22Rv1 (cell line): ENCODE measurements around the gene CASTOR1.

ENCODE experiments used
- ZFX ChIP-seq: fragments of 450-650 bp; IDR thresholded peaks from 2 replicates; pipeline ENCODE4 v1.6.1; 2017; ENCODE audit warnings: antibody characterized with exemption, borderline replicate concordance
- TF ChIP-seq, protein P1 (sequence below): fragments of 450-650 bp; IDR thresholded peaks from 2 replicates; pipeline ENCODE4 v1.5.1; 2017; ENCODE audit warnings: mild to moderate bottlenecking

DNA sequence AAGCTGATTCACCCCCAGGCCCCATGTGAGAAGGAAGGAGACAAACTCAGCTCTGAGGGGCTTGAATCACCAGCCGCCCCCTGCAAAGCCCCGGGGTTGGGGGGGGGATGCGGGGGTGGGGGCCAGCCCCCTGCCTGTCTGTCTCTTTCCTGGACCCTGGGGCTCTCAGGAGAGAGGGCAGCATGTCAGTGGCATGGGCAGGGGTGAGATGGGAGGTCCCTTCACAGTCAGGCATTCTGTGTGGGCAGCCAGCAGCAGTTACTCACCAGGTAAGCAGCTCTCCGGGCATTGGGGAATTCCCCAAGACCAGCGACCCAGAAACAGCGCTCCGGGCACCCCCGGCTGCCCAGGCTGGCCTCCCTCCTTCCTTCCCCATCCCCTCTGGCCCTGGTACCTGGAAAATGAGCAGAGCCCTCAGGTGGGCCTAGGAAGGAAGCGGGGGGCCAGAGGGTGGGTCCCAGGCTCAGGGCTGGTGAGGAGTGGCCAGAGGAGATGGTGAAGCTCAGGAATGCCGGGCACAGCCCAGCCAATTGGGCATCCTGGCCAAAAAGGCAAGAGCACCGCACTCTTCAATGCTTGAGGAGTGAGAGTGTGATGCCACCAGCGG lies 38.5 kb downstream of the CASTOR1 start:
- TF ChIP-seq, protein P1, sequence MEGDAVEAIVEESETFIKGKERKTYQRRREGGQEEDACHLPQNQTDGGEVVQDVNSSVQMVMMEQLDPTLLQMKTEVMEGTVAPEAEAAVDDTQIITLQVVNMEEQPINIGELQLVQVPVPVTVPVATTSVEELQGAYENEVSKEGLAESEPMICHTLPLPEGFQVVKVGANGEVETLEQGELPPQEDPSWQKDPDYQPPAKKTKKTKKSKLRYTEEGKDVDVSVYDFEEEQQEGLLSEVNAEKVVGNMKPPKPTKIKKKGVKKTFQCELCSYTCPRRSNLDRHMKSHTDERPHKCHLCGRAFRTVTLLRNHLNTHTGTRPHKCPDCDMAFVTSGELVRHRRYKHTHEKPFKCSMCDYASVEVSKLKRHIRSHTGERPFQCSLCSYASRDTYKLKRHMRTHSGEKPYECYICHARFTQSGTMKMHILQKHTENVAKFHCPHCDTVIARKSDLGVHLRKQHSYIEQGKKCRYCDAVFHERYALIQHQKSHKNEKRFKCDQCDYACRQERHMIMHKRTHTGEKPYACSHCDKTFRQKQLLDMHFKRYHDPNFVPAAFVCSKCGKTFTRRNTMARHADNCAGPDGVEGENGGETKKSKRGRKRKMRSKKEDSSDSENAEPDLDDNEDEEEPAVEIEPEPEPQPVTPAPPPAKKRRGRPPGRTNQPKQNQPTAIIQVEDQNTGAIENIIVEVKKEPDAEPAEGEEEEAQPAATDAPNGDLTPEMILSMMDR = no peak
- no peak for TF ChIP-seq ZFX
